H9 (cell line): Measurements from ENCODE around the gene TRPV4. TPM values are rescaled to one million over a fixed set of nuclear protein-coding genes. Genes with fewer than 3 reads are reported as not detected.

ENCODE experiments used
- DNase-seq: peaks from one replicate; pipeline ENCODE4 v3.0.0-alpha.2; 2017
- H2AFZ ChIP-seq: one replicate; pipeline ENCODE4 v1.6.1; 2013; ENCODE audit warnings: mild to moderate bottlenecking, low read length, control low read depth, moderate library complexity
- H2AK5ac ChIP-seq: 2 replicates; pipeline ENCODE4 v1.6.1; 2013; ENCODE audit warnings: low read length, control low read depth, mixed read lengths; ENCODE audit not compliant: insufficient read length
- H2BK120ac ChIP-seq: one replicate; pipeline ENCODE4 v1.6.1; 2013; ENCODE audit warnings: low read depth, mild to moderate bottlenecking, low read length, control low read depth, inconsistent platforms; ENCODE audit not compliant: poor library complexity, severe bottlenecking
- H2BK12ac ChIP-seq: 2 replicates; pipeline ENCODE4 v1.6.1; 2013; ENCODE audit warnings: low read length, control low read depth, mixed read lengths, low read depth; ENCODE audit not compliant: insufficient read length
- H2BK15ac ChIP-seq: 2 replicates; pipeline ENCODE4 v1.6.1; 2013; ENCODE audit warnings: low read depth, low read length, control low read depth
- H2BK20ac ChIP-seq: one replicate; pipeline ENCODE4 v1.6.1; 2013; ENCODE audit warnings: low read depth, mild to moderate bottlenecking, low read length, control low read depth, inconsistent platforms; ENCODE audit not compliant: poor library complexity, severe bottlenecking
- H2BK5ac ChIP-seq: 2 replicates; pipeline ENCODE4 v1.6.1; 2013; ENCODE audit warnings: low read length, control low read depth, mixed read lengths; ENCODE audit not compliant: insufficient read length
- H3K14ac ChIP-seq: 2 replicates; pipeline ENCODE4 v1.6.1; 2013; ENCODE audit warnings: low read length, control low read depth; ENCODE audit not compliant: insufficient read depth
- H3K18ac ChIP-seq: 2 replicates; pipeline ENCODE4 v1.6.1; 2013; ENCODE audit warnings: low read depth, mild to moderate bottlenecking, mixed read lengths, low read length, control low read depth; ENCODE audit not compliant: insufficient read length
- H3K23ac ChIP-seq: 2 replicates; pipeline ENCODE4 v1.6.1; 2013; ENCODE audit warnings: low read length, control low read depth, mixed read lengths, low read depth; ENCODE audit not compliant: insufficient read length
- H3K23me2 ChIP-seq: 2 replicates; pipeline ENCODE4 v1.6.1; 2013; ENCODE audit warnings: low read depth, mild to moderate bottlenecking, mixed read lengths, low read length, control low read depth; ENCODE audit not compliant: insufficient read length, poor library complexity, severe bottlenecking
- H3K27ac ChIP-seq: 2 replicates; pipeline ENCODE4 v1.5.1; 2013; ENCODE audit warnings: low read length, control low read depth, mixed read lengths, low read depth; ENCODE audit not compliant: insufficient read length
- H3K27me3 ChIP-seq: 2 replicates; pipeline ENCODE4 v1.6.1; 2013; ENCODE audit warnings: low read length, control low read depth, inconsistent platforms; ENCODE audit not compliant: insufficient read depth
- H3K4ac ChIP-seq: 2 replicates; pipeline ENCODE4 v1.6.1; 2013; ENCODE audit warnings: low read depth, mild to moderate bottlenecking, control low read depth, inconsistent platforms, low read length, moderate library complexity
- H3K4me1 ChIP-seq: 2 replicates; pipeline ENCODE4 v1.6.1; 2013; ENCODE audit warnings: low read length, control low read depth, inconsistent platforms; ENCODE audit not compliant: insufficient read depth
- H3K4me2 ChIP-seq: 2 replicates; pipeline ENCODE4 v1.6.1; 2013; ENCODE audit warnings: low read length, control low read depth, mixed read lengths; ENCODE audit not compliant: insufficient read length, insufficient read depth
- H3K56ac ChIP-seq: 2 replicates; pipeline ENCODE4 v1.6.1; 2013; ENCODE audit warnings: low read depth, mild to moderate bottlenecking, mixed read lengths, low read length, control low read depth; ENCODE audit not compliant: insufficient read length
- H3K79me1 ChIP-seq: 2 replicates; pipeline ENCODE4 v1.6.1; 2013; ENCODE audit warnings: low read depth, mild to moderate bottlenecking, moderate library complexity, low read length, control low read depth, inconsistent platforms; ENCODE audit not compliant: insufficient read depth, poor library complexity, severe bottlenecking
- H3K79me2 ChIP-seq: 2 replicates; pipeline ENCODE4 v1.6.1; 2013; ENCODE audit warnings: low read length, control low read depth, inconsistent platforms; ENCODE audit not compliant: insufficient read depth
- H3K9ac ChIP-seq: 2 replicates; pipeline ENCODE4 v1.6.1; 2013; ENCODE audit warnings: low read length, control low read depth, mixed read lengths; ENCODE audit not compliant: insufficient read length; ENCODE audit errors: extremely low read depth
- H3K9me3 ChIP-seq: one replicate; pipeline ENCODE4 v1.6.1; 2013; ENCODE audit warnings: low read depth, low read length, inconsistent platforms; ENCODE audit not compliant: control insufficient read depth
- H3T11ph ChIP-seq: one replicate; pipeline ENCODE4 v1.6.1; 2013; ENCODE audit warnings: mild to moderate bottlenecking, low read length, control low read depth, inconsistent platforms
- H4K20me1 ChIP-seq: one replicate; pipeline ENCODE4 v1.6.1; 2013; ENCODE audit not compliant: control insufficient read depth, insufficient read length, insufficient read depth
- H4K5ac ChIP-seq: 2 replicates; pipeline ENCODE4 v1.6.1; 2013; ENCODE audit warnings: low read depth, mild to moderate bottlenecking, mixed read lengths, low read length, control low read depth; ENCODE audit not compliant: insufficient read length
- H4K8ac ChIP-seq: replicated peaks from 2 replicates; pipeline ENCODE4 v1.6.1; 2013; ENCODE audit warnings: low read length, control low read depth, mixed read lengths, low read depth; ENCODE audit not compliant: insufficient read length
- H4K91ac ChIP-seq: 2 replicates; pipeline ENCODE4 v1.6.1; 2013; ENCODE audit warnings: low read depth, mild to moderate bottlenecking, moderate library complexity, mixed read lengths, low read length, control low read depth; ENCODE audit not compliant: insufficient read length
- H3K27ac Mint-ChIP-seq, 3 experiments: 2 replicates in 2 of 3; 3 replicates in 1 of 3; pipeline ENCODE4 v1.8.0; 2020 to 2021; ENCODE audit warnings: mixed read lengths in 3 of 3, mild to moderate bottlenecking in 1 of 3, moderate library complexity in 1 of 3
- H3K27me3 Mint-ChIP-seq: 2 replicates; pipeline ENCODE4 v1.8.0; 2021; ENCODE audit warnings: low read depth, mild to moderate bottlenecking, moderate library complexity, mixed read lengths
- H3K36me3 Mint-ChIP-seq, 3 experiments: 2 replicates in 2 of 3; 3 replicates in 1 of 3; pipeline ENCODE4 v1.8.0; 2020 to 2021; ENCODE audit warnings: low read depth in 3 of 3, mixed read lengths in 3 of 3; ENCODE audit not compliant: insufficient read depth in 1 of 3
- H3K4me1 Mint-ChIP-seq, 2 experiments: 2 replicates each; pipeline ENCODE4 v1.8.0; 2020; ENCODE audit warnings: mixed read lengths in 2 of 2
- H3K4me3 Mint-ChIP-seq, 2 experiments: 2 replicates in 1 of 2; 3 replicates in 1 of 2; pipeline ENCODE4 v1.8.0; 2020 to 2021; ENCODE audit warnings: mild to moderate bottlenecking in 2 of 2, mixed read lengths in 2 of 2, moderate library complexity in 1 of 2
- H3K9me3 Mint-ChIP-seq, 2 experiments: 2 replicates in 1 of 2; 3 replicates in 1 of 2; pipeline ENCODE4 v1.8.0; 2020; ENCODE audit warnings: mild to moderate bottlenecking in 2 of 2, mixed read lengths in 2 of 2, moderate library complexity in 1 of 2
- CTCF ChIP-seq: fragments of 200-600 bp; sonication (generic); conservative IDR thresholded peaks from 3 replicates; pipeline ENCODE4 v1.8.0; 2021; ENCODE audit warnings: antibody characterized with exemption, mild to moderate bottlenecking
- WGBS: extraction: QIAGEN DNeasy Blood & Tissue Kit; methylation state at CpG from one replicate; pipeline ENCODE4 v1.1.7; 2013; ENCODE audit warnings: missing lambda C conversion rate, low lambda C conversion rate, mixed read lengths; ENCODE audit not compliant: insufficient read length; ENCODE audit errors: extremely low coverage; 5-methylcytosine and 5-hydroxymethylcytosine counted together
- total RNA-seq: library from RNA; stranded (reverse); gene quantifications from 2 replicates; pipeline ENCODE4 v1.2.1, GENCODE V29; 2021

The TRPV4 gene
- total RNA-seq, 1 experiment from 2014 or later, result 4.9 TPM

GRCh38 chr12:109778684-109779083 lies 54.5 kb downstream of the TRPV4 start:
- WGBS, result no CpG with 5 or more reads among the region's 1 CpG
- no peaks in the 10 kb centered on the region for H4K20me1 ChIP-seq
- H3K56ac ChIP-seq, result no peak overlapping the region
- H3T11ph ChIP-seq, result no peak overlapping the region
- H2BK15ac ChIP-seq, result no peak overlapping the region
- no peak overlapping the region for H3K23ac ChIP-seq
- H3K14ac ChIP-seq, result no peak overlapping the region
- no peaks in the 10 kb centered on the region for H3K4me1 ChIP-seq
- no peaks in the 10 kb centered on the region for H3K79me2 ChIP-seq
- no peak overlapping the region for H2AFZ ChIP-seq
- no peak overlapping the region for H4K91ac ChIP-seq
- no peak overlapping the region for H3K9ac ChIP-seq
- H2BK20ac ChIP-seq, result no peak overlapping the region
- no peak overlapping the region for H4K5ac ChIP-seq
- H3K27me3 ChIP-seq, result no peaks in the 10 kb centered on the region
- Mint-ChIP-seq H3K9me3 (peaks cover 2 to 3% of the 10 kb centered on the region in 2 experiments; a peak in 2 of 5 replicates), H3K4me1 (peaks cover 6 to 8% of the 10 kb centered on the region in 2 experiments), H3K36me3 (peaks cover 0 to 5% (median 2%) of the 10 kb centered on the region in 3 experiments; a peak in 2 of 7 replicates), H3K4me3 (no peak overlapping the region), H3K27me3 (peaks cover 2% of the 10 kb centered on the region; the same call in 1 of the 2 replicates), H3K27ac (no peak overlapping the region)
- no peaks in the 10 kb centered on the region for H3K9me3 ChIP-seq
- no peak overlapping the region for H3K4me2 ChIP-seq
- H2AK5ac ChIP-seq, result no peak overlapping the region
- H3K27ac ChIP-seq, result no peak overlapping the region
- H4K8ac ChIP-seq, result no peak overlapping the region
- no peak for DNase-seq
- no peaks in the 10 kb centered on the region for H3K23me2 ChIP-seq
- H3K18ac ChIP-seq, result no peak overlapping the region
- no peak overlapping the region for H2BK120ac ChIP-seq
- no peak overlapping the region for H2BK12ac ChIP-seq
- H2BK5ac ChIP-seq, result no peak overlapping the region
- H3K4ac ChIP-seq, result no peak overlapping the region
- no peak for TF ChIP-seq CTCF
- no peaks in the 10 kb centered on the region for H3K79me1 ChIP-seq
